GM21390 (cell line): Measurements from ENCODE around the gene RHBDF2.
"Not testable (repeated sequence)": the region's sequence is repeated elsewhere in the genome, so short reads cannot be mapped to it uniquely, and the experiment has no call there.

Experiments used
- ATAC-seq: cut with Tn5 transposase; IDR thresholded peaks from one replicate; pipeline ENCODE4 v1.9.1; 2021; ENCODE audit not compliant: unreplicated experiment

Gene RHBDF2

GRCh38 chr17:76538281-76538931 is 37.2 kb upstream of the RHBDF2 start:
- ATAC-seq: no peak

- no peak for ATAC-seq
Observed at GRCh38 chr17:76537578-76538280, 36.5 kb upstream of the RHBDF2 start, which contains the start of gene CYGB. Gene CYGB, minus strand, starts transcription at chr17:76537709. Its CDS starts 167 bp downstream, at chr17:76537542.

DNA sequence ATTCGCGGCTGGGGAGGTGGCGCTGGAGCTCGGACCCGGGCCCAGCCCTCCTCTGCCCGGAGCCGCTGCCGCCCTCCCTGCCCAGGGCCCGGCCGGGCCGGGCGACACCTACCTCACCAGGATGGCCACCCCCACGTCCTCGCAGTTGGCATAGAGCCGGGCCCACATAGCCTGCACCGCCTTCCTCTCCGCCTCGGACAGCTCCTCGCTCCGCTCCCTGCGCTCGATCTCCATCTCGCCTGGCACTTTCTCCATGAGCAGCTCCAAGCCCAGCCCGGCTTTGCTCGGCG is 36.0 kb upstream of the RHBDF2 start:
- no peak for ATAC-seq

DNA sequence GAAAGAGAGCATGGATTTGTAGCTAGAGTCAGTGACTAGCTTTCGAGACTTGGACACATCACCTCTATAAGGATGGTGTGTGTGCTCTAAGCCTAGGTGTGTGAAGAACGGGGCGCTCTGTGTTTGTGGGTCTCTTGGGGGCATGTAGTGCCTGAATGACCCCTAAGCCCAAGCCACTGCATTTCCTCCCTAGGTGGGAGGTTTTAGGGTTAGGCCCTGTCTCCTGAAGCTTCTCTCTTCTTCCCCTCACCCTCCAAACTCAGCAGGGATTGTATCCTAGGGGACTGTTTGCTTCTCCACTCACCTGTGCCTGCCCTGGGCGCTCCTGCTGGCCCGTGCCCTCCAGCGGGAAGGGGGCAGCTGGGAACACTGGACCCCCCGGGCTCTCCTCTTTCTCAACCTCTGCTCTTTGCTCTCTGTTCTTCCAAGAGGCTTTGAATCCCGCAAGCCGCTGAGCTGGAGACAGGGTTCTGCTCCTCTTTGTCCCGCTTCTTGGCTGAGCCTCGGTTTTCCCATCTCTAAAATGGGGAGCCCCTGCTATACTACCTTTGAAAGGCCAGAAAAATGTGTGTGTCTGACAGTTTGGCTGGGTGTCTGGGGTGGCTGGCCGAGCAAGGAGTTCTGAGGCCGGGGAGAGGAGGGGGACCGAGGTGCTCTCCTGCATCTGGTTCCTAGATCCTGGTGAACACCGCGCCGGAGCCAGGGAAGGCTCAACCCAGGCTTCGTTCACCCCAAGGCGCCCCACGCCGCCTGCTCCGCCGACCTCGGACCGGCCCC is 35.5 kb upstream of the RHBDF2 start:
- no peak for ATAC-seq

GRCh38 chr17:76535788-76536510 is 34.7 kb upstream of the RHBDF2 start:
- ATAC-seq: no peak

- ATAC-seq: no peak
Observed at GRCh38 chr17:76534831-76535732, 33.9 kb upstream of the RHBDF2 start.

GRCh38 chr17:76533640-76534359 is 32.6 kb upstream of the RHBDF2 start:
- not testable (repeated sequence) for ATAC-seq

DNA sequence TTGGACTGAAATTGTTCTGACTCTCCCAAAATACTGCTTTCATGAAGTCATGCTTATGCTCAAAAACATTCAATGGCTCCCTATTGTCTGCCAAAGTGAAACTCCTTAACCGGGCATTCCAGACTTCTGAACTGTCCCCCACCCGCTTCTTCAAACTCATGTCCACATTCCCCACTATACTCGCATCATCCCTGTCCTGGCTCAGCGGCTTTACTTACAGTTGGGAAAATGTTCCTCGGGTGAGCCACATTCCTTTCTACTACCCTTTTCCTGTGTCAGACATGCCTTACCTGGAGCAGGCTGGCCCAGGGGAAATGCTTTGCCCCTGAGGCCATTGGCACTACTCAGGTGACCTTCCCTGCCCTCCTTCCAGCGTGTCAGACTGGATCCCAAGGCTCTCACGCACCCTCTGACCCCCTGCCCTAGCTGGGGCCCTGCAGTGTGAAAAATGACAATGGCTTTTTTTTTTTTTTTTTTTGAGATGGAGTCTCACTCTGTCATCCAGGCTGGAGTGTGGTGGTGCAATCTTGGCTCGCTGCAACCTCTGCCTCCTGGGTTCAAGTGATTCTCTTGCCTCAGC is 30.9 kb upstream of the RHBDF2 start:
- ATAC-seq: no peak

DNA sequence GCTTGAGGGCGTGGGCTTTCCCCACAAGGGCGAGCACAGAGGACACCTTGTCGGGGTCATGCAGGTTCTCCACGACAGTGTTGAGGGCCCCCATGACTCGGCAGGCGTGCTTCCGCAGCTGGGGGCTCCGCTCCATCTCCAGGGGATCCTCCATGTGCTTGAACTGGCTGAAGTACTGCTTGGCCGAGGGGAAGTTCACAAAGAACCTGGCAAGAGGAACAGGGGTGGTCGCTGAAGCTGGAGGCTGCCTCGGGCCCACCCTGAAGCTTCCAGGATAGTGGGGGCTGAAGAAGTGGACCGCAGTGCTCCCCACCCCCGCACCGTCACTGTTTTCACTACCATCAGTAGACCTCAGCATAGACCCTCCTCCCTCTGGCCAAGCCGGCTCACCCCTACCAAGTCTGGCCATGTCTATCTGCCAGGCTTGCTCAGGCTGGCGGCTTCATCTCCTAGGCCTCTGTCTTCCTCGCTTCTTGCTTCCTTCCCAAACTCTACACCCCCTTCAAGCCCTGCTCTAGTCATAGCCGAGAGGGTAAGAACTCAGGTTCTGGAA is 30.3 kb upstream of the RHBDF2 start:
- no peak for ATAC-seq

DNA sequence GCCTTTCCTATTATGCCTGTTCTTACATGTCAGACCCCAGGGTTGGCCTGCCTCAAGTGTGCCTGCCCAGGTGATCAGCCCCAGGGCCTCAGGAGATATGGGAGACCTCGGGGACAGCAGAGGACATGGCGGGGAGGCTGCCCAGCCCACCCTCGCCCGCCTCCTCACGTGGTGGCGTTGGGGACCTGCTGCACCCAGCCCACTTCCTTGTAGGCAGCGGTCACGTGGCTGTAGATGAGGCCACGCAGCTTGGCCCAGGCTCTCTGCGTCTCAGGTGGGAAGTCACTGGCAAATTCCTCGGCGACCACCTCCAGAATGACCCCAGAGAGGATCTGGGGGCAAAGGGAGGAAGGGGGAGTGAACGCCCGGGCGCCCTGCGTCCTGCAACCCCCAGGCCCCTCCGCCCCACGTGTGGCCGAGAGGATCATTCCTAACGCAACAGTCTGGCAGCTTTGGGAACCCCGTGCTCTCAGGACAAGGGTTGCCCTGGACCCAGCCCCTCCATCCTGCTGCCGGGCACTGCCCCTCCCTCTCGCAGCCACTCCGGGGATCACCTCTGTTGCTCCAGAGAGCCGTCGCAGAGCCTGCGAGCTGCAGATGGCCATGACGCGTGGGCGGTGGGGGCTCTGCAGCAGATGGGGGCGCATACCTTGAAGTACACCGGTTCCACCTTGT is 29.7 kb upstream of the RHBDF2 start:
- ATAC-seq: no peak

GRCh38 chr17:76530095-76530723 is 29.0 kb upstream of the RHBDF2 start:
- ATAC-seq: no peak

GRCh38 chr17:76529224-76530094 is 28.2 kb upstream of the RHBDF2 start:
- ATAC-seq: no peak

GRCh38 chr17:76528528-76529223 is 27.5 kb upstream of the RHBDF2 start:
- ATAC-seq: no peak

GRCh38 chr17:76528156-76528527 is 26.9 kb upstream of the RHBDF2 start:
- ATAC-seq: peak; percentile 35

- ATAC-seq: peak; percentile 42
Observed at GRCh38 chr17:76527430-76528111, 26.3 kb upstream of the RHBDF2 start.

- ATAC-seq: not testable (repeated sequence)
Observed at GRCh38 chr17:76527016-76527415, 25.8 kb upstream of the RHBDF2 start.
